D721Med (cell line): ENCODE results near the gene AIM2.

ENCODE experiments used
- DNase-seq: peaks from one replicate; pipeline ENCODE4 v3.0.0; 2011; ENCODE audit warnings: low spot score; ENCODE audit not compliant: insufficient read length
- FAIRE-seq: peaks from 2 replicates; lab custom pipeline; 2011; peaks lifted over from hg19 to GRCh38; lab: Jason Lieb, UNC
- TF ChIP-seq, protein P1 (sequence below): IDR thresholded peaks from 2 replicates; pipeline ENCODE4 v1.5.1; 2012; ENCODE audit warnings: mild to moderate bottlenecking, control low read depth; ENCODE audit not compliant: insufficient read depth; ENCODE audit errors: missing control alignments

The AIM2 gene

DNA sequence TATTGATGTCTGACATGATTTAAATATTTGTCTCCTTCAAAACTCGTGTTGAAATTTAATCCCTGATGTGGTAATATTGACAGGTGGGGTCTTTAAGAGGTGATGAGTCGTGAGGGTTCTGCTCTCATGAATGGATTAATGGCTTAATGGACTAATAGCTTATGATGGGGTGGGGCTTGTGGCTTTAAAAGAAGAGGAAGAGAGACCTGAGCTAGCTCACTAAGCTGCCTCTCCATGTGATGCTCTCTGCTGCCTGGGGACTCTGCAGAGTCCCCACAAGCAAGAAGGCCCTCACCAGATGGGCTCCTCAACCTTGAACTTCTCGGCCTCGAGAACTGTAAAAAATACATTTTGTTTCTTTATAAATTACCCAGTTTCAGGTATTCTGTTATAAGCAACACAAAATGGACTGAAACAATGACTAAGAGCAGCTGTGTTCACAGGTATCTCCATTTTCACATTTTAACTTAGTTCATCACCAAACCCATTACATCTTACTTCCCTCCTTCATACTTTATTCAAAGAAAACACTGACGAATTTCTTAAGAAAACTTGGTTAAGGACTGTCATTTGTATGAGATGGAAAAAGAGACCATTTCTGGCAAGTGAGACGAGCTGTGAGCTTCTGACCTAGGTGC, 12.1 kb upstream of the AIM2 start:
- no peak for FAIRE-seq
- DNase-seq: no peak
- TF ChIP-seq, protein P1, sequence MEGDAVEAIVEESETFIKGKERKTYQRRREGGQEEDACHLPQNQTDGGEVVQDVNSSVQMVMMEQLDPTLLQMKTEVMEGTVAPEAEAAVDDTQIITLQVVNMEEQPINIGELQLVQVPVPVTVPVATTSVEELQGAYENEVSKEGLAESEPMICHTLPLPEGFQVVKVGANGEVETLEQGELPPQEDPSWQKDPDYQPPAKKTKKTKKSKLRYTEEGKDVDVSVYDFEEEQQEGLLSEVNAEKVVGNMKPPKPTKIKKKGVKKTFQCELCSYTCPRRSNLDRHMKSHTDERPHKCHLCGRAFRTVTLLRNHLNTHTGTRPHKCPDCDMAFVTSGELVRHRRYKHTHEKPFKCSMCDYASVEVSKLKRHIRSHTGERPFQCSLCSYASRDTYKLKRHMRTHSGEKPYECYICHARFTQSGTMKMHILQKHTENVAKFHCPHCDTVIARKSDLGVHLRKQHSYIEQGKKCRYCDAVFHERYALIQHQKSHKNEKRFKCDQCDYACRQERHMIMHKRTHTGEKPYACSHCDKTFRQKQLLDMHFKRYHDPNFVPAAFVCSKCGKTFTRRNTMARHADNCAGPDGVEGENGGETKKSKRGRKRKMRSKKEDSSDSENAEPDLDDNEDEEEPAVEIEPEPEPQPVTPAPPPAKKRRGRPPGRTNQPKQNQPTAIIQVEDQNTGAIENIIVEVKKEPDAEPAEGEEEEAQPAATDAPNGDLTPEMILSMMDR: no peak

DNA sequence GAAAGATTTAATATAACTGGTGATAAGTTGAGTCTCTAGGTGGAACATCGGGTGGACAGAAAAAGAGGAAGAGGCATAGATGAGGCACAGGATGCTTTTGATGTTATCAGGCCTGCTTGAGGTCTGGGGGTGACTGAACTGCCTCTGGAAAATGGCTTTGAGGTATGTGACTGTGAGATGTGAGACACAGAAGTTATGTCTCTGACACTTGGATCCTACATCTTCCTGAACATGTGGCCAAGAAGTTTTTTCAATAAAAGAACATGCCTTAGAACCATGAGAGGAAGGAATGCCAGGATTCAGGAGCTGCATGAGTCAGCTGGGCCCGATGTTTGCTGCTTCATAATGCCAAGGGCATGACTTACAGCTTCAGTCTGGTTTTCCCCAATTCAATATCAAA, 11.5 kb upstream of the AIM2 start:
- TF ChIP-seq, protein P1: no peak
- FAIRE-seq: no peak
- no peak for DNase-seq

DNA sequence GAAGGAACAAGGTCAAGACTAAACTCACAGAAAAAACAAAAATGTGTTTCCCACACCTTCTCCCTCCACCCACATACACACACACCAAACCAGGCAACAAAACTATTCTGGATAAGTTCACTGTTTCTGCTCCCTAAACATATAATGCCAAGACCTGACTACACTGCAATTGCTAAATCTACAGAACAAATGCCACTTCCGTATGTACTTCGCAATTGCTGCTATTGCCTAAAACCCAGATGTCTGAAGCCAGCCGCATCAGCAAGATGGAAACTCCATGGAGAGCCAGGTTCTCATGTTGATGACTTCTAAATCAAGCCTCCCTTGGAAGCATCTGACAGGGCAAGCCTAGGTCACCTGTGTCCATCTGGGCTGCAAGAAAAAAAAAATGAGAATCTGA, 8.3 kb upstream of the AIM2 start:
- no peak for DNase-seq
- TF ChIP-seq, protein P1: no peak
- FAIRE-seq: no peak

DNA sequence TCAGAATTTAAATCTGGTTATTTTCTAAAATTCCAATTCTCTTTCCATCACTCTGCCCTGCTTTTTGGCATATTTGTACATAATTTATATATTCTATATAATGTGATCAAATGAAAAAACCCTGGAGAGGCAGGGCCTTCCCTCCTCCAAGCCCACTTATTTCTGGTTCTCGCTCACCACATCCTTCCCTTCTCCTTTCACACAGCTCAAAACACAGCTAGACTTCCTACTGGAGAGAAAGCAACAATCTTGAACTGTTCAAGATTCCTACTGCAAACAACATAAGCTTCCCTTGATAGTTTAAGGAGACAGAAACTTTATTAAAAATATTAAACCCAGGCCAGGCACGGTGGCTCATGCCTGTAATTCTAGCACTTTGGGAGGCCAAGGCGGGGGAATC, 7.6 kb upstream of the AIM2 start:
- TF ChIP-seq, protein P1: no peak
- no peak for FAIRE-seq
- no peak for DNase-seq

DNA sequence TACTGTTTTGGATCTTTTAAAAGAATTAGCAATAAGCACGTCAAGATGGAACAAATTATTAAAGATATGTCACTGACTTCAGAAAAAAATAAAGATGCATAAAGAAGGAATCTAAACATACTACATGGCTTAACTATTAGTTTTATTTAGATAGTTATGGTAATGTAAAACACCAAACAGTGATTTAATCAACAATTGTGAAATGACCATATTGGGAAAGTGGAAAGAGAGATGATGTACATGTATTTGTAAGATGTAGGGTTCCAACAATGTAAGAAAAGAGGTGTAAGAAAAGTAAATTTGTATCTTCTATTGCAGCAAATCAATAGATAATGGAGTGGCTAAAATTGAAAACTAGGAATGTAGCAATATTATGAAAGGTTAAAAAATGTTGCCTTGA, 6.4 kb upstream of the AIM2 start:
- DNase-seq (no peak), FAIRE-seq (no peak)
- TF ChIP-seq, protein P1: no peak

DNA sequence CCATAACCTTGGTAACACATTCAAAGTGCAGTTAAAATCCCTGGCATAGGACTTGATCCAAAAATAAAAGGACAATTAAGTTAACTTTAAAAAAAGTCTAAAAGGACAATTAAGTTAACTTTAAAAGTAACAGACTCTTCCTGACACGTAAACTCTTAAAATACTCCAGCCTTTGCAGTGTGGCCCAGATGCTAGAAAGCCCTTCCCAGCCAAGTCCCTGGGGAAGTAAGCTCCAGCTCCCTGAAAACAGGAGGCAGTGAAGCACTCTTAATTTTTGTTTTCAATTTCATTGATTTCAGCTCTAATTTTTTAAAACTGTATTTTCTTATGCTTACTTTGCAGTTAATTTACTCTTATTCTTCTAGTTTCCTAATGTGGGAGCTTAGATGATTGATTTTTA, 5.1 kb upstream of the AIM2 start:
- TF ChIP-seq, protein P1: no peak
- DNase-seq: no peak
- FAIRE-seq: no peak

DNA sequence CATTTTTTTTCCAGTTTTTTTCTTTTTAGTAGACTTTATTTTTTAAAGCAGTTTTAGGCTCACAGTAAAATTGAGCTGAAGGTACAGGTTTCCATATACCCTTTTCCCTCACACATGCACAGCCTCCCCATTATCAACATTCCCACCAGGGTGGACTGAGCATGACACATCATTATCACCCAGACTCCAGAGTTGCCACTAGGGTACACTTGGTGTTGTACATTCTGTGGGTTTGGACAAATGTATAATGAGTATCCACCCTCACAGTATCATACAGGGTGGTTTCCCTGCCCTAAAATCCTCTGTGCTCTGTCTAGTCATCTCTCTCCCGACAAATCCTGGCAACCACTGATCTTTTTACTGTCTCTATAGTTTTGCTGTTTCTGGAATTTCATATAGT, 3.0 kb upstream of the AIM2 start:
- FAIRE-seq (no peak), DNase-seq (no peak)
- TF ChIP-seq, protein P1: no peak
